A549 (cell line): ENCODE results near the gene EFTUD2.

Experiments used
- HDAC2 ChIP-seq: fragments of 200-600 bp; sonication (generic); IDR thresholded peaks from 2 replicates; pipeline ENCODE4 v1.6.1; 2016
- TF ChIP-seq, protein P1 (sequence below): fragments of 150-350 bp; IDR thresholded peaks from 2 replicates; pipeline ENCODE4 v1.6.1; 2014; ENCODE audit warnings: low read depth, mild to moderate bottlenecking, low read length
- TF ChIP-seq, protein P2 (sequence below): fragments of >200 bp; sonication (Bioruptor Twin); formaldehyde crosslinking; IDR thresholded peaks from 3 replicates; pipeline ENCODE4 v1.5.1; 2016

DNA sequence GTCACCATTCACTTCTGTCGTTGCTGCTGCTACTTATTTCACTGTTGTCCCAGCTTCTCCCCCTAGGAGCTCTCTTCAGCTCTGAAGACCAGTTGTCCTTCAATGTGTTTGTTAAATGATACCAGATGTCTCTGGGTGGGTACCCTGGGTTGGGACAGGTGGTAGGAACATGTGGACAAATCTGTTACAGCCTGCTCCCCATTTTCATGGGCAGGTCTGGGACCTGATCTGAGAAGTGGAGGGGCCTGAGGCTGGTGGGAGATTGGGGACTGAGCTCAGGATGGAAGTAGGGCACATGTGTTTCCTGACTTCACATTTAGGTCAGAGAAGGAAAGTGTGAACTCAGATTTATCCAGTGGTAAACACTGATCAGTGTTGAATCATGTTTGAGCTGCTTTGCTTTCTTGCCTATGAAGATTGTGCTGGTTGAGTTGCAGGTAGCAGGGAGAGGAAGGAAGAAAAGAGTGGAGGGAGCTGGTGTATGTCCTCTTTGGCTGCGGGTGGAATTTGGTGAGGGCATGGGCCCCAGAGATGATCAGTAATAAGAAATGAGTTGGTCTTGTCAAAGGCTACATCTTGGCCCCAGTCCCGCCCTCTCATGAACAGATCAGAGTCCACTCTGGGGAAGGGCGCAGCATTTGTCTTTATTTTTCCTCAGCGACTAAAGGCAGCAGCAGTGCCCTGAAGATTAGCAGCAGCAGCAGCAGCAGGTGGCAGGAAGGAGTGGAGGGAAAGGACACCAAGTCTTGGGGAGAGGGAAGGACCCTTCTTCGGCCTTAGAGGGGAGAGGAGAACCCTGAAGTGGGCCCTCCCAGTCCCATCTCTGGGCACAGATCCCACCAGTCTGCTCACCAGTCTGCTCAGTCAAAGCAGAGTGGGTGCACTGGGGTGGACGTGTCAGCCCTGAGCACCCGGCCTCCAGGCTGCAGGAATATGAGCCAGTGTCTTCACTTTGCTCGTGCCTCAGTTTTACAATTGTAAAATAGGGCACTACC is 6.1 kb upstream of the EFTUD2 start:
- TF ChIP-seq, protein P1, sequence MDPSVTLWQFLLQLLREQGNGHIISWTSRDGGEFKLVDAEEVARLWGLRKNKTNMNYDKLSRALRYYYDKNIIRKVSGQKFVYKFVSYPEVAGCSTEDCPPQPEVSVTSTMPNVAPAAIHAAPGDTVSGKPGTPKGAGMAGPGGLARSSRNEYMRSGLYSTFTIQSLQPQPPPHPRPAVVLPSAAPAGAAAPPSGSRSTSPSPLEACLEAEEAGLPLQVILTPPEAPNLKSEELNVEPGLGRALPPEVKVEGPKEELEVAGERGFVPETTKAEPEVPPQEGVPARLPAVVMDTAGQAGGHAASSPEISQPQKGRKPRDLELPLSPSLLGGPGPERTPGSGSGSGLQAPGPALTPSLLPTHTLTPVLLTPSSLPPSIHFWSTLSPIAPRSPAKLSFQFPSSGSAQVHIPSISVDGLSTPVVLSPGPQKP: no peak
- no peak for TF ChIP-seq HDAC2
- TF ChIP-seq, protein P2, sequence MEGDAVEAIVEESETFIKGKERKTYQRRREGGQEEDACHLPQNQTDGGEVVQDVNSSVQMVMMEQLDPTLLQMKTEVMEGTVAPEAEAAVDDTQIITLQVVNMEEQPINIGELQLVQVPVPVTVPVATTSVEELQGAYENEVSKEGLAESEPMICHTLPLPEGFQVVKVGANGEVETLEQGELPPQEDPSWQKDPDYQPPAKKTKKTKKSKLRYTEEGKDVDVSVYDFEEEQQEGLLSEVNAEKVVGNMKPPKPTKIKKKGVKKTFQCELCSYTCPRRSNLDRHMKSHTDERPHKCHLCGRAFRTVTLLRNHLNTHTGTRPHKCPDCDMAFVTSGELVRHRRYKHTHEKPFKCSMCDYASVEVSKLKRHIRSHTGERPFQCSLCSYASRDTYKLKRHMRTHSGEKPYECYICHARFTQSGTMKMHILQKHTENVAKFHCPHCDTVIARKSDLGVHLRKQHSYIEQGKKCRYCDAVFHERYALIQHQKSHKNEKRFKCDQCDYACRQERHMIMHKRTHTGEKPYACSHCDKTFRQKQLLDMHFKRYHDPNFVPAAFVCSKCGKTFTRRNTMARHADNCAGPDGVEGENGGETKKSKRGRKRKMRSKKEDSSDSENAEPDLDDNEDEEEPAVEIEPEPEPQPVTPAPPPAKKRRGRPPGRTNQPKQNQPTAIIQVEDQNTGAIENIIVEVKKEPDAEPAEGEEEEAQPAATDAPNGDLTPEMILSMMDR: no peak
